HG03097 (cell line): ENCODE measurements around the gene CES4A.
"Not testable (repeated sequence)": the region's sequence is repeated elsewhere in the genome, so short reads cannot be mapped to it uniquely, and the experiment has no call there.

Experiments used
- ATAC-seq: cut with Tn5 transposase; IDR thresholded peaks from one replicate; pipeline ENCODE4 v1.9.1; 2021; ENCODE audit not compliant: unreplicated experiment, low FRiP score

CES4A gene

DNA sequence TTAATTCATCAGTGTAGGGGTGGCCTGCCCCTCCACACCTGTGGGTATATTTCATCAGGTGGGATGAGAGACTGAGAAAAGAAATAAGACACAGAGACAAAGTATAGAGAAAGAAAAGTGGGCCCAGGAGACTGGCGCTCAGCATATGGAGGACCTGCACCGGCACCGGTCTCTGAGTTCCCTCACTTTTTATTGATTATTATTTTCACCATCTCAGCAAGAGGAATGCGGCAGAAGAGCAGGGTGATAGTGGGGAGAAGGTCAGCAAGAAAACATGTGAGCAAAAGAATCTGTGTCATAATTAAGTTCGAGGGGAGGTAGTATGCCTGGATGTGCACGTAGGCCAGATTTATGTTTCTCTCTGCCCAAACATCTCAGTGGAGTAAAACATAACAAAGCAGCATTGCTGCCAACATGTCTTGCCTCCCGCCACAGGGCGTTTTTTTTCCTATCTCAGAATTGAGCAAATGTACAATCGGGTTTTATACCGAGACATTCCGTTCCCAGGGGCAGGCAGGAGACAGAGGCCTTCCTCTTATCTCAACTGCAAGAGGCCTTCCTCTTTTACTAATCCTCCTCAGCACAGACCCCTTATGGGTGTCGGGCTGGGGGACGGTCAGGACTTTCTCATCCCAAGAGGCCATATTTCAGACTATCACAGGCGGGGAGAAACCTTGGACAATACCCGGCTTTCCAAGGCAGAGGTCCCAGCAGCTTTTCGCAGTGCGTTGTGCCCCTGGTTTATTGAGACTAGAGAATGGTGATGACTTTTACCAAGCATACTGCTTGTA lies 32.8 kb upstream of the CES4A start:
- not testable (repeated sequence) for ATAC-seq

DNA sequence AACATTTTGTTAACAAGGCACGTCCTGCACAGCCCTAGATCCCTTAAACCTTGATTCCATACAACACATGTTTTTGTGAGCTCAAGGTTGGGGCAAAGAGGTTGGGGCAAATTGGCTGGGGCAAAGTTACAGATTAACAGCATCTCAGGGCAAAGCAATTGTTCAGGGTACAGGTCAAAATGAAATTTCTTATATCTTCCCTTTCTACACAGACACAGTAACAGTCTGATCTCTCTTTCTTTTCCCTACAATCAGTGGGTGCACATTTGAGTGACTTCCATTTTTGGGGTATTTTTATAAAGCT lies 32.3 kb upstream of the CES4A start:
- not testable (repeated sequence) for ATAC-seq

DNA sequence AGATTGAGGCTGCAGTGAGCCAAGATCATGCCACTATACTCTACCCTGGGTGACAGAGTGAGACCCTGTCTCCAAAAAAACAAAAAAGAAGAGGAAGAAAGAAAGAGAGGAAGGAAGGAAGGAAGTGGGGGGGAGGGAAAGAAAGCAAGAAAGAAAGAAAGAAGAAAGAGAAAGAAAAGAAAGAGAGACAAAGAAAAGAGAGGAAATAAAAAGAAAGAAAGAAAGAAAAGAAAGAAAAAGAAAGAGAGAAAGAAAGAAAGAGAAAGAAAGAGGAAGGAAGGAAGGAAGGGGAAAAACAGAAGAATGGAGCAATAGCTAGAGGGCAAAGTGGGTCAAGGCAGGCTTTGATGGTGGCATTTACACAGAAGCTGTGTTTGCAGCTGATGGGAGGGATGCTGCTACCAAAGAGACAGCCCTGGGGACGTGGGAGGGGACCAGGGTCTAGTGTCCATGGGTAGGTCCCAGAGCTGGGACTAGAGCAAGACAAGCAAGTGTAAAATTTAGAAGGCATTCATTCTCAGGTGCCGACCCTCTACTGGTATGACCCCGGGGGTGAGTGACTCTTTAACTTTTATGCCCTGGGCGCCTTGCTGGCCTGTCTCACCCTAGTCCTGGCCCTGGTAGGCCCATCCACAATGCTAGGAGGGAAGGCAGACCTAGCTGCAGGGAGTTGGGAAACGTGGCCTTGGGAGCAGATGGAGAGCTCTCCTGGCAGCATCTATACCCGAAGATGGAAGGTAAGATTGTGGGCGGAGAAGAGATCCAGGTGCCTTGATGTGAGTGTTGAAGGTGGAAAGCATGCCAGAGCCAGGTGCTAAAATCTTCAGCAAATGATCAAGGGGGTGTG lies 29.3 kb upstream of the CES4A start:
- ATAC-seq = no peak

DNA sequence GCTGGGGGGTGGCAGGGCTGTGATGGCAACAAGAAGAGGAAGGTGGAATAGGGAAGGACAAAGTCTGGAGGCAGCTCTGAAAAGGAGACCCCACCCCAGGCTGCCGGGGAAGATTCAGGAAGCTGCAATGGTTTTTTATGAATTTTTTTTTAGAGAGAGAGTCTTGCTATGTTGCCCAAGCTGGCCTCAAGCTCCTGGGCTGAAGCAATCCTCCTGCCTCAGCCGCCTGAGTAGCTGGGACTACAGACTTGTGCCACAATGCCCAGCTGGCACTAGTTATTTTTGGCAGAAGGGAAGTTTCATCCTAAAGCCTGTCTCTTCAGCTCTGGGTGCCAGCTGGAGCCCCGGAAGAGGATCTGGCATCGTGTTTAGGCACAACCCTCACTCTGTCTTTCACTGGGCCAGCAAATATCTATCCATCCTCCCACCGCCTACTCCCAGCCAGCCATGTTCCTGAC lies 28.7 kb upstream of the CES4A start:
- no peak for ATAC-seq

DNA sequence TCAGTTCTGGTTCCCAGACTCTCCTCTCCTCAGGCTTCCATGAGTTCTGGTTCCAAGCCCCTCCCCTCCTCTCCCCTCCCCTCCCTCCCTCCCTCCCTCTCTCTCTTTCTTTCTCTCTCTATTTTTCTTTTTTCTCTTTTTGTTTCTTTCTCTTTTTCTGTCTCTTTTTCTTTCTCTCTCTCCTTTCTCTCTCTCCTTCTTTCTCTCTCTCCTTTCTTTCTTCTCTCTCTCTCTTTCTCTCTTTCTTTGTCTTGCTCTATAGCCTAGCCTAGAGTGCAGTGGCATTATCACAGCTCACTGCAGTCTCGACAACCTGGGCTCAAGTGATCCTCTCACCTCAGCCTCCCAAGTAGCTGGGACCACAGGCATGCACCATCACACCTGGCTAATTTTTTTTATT lies 28.1 kb upstream of the CES4A start:
- ATAC-seq = no peak

DNA sequence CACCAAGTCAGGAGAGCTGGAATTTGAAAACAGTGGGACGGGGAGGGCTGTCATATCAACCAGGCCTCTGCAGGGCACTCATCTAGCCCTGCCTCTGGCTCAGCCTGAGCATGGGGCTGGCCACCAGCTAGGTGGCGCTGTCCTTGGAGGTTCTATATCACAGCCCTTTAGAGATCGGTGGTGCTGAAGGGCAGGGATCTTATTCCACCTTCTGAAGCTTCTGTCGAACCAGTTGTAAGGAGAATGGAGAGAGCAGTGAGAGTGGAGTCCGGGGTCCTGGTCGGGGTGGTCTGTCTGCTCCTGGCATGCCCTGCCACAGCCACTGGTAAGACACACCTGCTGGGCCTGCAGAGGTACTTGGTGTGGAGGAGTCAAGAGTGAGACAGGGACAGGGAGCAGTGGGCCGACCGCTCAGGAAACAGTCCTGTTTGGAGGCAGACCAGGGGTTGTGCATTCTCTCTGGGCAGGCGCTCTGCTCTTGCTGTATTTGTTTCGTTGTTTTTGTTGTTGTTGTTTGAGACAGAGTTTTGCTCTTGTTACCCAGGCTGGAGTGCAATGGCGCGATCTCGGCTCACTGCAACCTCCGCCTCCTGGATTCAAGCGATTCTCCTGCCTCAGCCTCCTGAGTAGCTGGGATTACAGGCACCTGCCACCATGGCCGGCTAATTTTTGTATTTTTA lies 27.2 kb upstream of the CES4A start, which contains the start of gene CES3:
TSS of gene CES3 (plus strand) at position 202 of the 680 bp plus-strand sequence. CDS start at position 244, 42 bp downstream.
- no peak for ATAC-seq

DNA sequence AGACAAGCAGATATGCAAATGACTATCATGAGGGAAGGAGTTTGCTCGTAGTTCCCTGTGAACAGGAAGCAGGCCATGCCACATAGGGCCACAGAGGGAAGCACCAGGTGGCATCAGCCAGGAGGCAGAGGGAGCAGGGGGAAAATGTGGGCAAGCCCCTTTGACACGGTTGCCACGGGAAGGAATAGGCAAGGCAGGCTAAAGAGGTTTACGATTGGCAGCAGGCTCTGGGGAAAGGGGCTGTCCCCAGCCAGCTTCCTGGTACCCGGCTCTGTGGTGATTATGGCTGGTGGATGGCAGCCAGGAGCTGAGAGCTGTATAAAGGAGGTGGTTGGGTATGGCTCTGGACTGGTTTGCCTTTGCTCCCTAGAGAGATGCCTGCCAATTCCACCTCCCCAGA lies 26.5 kb upstream of the CES4A start:
- ATAC-seq = no peak

DNA sequence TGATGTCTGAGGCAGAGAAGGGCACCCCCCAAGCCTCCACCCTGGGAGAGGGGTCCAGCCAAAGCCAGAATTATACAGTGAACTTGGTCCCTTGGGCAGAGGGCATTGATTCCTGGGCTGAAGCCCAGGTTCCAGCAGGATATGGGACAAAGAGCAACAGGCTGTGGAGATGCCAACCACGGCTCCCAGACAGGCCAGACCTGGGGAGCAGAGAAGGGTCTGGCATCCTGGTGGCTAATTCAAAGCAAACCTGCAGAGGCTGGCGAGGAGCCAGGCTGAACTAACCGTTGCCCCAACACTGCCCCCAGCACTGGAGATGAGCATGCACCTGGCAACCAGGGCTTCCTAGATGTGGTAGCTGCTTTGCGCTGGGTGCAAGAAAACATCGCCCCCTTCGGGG lies 24.3 kb upstream of the CES4A start:
- no peak for ATAC-seq

DNA sequence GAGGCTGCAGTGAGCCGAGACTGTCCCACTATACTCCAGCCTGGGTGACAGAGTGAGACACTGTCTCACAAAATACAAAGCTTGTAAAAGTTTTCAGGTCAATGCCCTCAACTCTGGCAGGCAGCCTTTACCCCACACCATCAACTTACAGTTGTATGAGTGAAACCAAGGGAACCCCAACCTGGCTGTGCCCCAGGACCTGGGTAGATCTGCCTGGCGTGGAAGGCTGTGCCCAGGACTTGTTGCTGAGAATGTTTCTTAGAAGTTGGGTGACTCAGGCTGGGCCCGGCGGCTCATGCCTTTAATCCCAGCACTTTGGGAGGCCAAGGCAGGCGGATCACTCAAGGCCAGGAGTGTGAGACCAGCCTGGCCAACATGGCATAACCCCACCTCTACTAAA lies 19.5 kb upstream of the CES4A start:
- no peak for ATAC-seq

DNA sequence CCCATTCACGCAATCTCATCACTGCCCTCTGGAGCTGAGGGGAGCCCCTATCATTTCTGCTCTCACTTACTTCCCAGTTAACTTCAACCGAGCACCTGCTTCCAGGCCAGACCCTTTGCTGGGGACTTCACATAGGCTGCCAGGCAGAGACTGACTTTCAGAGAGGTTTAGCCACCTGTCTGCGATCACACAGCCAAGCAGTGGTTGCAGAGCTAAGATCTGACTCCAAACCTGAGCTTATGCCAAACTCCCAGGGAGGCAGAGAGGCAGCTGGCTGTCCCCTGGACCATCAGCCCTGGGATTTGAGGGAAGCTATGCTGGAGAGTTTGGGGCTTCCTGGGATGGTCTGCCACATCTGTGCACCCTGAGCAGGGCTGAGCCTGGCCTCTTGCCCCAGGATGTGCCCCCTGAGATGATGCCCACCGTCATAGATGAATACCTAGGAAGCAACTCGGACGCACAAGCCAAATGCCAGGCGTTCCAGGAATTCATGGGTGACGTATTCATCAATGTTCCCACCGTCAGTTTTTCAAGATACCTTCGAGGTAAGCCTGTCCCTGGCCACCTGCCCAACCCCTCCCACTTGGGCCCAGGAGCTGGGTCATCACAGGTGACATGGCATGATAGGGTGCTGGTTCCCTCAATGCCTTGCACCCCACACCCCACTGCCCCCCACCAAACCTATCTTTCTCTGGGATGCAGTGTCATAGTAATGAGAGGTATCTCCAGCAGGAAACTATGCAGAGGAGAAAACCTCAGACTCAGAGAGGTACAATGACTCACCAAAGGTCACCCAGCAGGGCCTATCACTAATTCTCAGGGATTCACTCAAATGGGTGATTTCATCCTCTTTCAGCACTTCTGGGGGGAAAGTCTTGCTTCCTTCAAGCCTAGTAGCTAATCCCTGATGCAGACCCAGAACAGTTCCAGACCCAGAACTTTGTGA lies 17.3 kb upstream of the CES4A start:
- no peak for ATAC-seq

DNA sequence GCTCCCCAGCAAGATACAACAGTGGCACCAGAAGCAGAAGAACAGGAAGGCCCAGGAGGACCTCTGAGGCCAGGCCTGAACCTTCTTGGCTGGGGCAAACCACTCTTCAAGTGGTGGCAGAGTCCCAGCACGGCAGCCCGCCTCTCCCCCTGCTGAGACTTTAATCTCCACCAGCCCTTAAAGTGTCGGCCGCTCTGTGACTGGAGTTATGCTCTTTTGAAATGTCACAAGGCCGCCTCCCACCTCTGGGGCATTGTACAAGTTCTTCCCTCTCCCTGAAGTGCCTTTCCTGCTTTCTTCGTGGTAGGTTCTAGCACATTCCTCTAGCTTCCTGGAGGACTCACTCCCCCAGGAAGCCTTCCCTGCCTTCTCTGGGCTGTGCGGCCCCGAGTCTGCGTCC lies 15.4 kb upstream of the CES4A start:
- no peak for ATAC-seq

DNA sequence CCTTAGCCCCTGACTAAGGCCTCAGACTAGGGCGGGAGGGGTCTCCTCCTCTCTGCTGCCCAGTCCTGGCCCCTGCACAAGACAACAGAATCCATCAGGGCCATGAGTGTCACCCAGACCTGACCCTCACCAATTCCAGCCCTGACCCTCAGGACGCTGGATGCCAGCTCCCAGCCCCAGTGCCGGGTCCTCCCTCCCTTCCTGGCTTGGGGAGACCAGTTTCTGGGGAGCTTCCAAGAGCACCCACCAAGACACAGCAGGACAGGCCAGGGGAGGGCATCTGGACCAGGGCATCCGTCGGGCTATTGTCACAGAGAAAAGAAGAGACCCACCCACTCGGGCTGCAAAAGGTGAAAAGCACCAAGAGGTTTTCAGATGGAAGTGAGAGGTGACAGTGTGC lies 14.7 kb upstream of the CES4A start:
- no peak for ATAC-seq

DNA sequence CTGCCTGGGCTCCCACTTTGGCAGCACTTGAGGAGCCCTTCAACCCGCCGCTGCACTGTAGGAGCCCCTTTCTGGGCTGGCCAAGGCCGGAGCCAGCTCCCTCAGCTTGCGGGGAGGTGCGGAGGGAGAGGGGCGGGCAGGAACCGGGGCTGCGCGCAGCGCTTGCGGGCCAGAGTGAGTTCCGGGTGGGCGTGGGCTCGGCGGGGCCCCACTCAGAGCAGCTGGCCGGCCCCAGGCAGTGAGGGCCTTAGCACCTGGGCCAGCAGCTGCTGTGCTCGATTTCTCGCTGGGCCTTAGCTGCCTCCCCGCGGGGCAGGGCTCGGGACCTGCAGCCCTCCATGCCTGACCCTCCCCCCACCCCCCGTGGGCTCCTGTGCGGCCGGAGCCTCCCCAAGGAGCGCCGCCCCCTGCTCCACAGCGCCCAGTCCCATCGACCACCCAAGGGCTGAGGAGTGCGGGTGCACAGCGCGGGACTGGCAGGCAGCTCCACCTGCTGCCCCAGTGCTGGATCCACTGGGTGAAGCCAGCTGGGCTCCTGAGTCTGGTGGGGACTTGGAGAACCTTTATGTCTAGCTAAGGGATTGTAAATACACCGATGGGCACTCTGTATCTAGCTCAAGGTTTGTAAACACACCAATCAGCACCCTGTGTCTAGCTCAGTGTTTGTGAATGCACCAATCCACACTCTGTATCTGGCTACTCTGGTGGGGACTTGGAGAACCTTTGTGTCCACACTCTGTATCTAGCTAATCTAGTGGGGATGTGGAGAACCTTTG lies 14.0 kb upstream of the CES4A start:
- not testable (repeated sequence) for ATAC-seq

DNA sequence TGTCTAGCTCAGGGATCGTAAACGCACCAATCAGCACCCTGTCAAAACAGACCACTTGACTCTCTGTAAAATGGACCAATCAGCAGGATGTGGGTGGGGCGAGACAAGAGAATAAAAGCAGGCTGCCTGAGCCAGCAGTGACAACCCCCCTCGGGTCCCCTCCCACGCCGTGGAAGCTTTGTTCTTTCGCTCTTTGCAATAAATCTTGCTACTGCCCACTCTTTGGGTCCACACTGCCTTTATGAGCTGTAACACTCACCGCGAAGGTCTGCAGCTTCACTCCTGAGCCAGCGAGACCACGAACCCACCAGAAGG lies 13.5 kb upstream of the CES4A start:
- not testable (repeated sequence) for ATAC-seq

DNA sequence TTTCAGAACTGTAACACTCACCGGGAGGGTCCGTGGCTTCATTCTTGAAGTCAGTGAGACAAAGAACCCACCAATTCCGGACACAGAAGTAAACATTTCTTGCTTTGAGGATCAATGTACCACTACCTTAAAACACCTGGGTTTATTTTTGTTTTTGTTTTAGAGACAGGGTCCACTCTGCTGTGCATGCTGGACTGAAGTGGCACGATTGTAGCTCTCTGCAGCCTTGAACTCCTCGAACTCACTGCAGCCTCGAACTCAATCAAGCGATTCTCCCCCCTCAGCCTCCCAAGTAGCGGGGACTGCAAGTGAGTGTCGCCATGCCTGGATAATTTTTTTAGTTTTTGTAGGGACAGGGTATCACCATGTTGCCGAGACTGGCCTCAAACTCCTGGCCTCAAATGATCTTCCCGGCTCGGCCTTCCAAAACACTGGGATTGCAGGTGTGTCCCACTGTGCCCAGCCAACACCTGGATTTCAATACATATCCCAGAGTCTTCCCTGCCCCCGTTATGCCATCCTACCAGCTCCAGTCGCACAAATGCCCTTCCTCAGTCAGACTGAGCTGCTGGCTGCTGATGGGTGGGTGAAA lies 13.0 kb upstream of the CES4A start:
- no peak for ATAC-seq

DNA sequence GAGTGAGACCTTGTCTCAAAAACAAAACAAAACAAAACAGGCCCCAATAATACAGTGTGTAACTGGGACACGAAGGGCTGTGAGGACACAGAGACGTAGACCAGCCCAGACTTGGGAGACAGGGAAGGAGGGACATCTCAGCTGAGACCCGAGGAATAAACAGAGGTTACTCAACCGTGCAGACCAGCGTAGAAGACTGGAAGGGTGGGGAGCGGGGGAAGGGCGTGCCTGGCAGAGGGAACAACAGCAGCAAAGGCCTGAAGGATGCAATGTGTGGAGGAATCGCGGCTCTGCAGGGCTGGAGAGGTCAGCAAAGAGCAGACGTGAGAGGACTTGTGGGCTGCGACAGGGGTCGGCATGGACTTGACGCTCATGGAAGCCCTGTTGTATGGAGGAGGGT lies 11.6 kb upstream of the CES4A start:
- ATAC-seq = no peak

DNA sequence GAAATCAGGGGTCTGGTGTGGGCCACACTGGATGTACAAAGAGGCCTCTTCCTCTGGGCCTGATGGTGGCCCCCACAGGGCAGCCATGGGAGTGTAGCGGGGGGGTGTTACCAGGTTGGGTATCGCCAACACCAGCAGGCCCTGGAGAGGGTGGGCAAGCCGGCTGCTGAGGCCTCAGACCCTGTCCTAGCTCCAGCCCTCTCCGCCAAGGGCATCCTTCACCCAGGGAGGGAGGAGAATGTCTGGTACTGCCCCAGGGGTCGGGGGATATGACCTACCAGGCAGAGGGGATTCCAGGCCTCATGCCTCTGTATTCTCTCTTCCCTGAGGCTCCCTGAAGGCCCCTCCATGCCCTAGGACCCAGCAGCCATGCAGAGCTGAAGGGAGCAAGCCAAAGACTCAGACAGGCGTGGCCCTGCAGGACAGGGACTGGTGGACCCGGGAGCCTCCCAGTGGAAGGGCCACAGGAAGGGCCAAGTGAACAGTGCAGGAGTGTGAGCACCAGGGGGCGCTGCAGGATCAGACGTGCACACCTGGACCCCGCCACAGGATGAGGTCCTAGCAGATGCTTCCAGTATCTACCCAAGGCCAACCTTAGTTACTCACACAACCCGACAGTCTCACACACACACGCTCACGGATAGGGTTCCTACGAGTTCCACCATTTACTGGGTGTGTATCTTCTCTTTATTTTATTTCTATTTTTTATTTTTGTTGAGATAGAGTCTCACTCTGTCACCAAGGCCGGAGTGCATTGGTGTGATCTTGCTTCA lies 10.9 kb upstream of the CES4A start:
- peak; percentile 63 for ATAC-seq

DNA sequence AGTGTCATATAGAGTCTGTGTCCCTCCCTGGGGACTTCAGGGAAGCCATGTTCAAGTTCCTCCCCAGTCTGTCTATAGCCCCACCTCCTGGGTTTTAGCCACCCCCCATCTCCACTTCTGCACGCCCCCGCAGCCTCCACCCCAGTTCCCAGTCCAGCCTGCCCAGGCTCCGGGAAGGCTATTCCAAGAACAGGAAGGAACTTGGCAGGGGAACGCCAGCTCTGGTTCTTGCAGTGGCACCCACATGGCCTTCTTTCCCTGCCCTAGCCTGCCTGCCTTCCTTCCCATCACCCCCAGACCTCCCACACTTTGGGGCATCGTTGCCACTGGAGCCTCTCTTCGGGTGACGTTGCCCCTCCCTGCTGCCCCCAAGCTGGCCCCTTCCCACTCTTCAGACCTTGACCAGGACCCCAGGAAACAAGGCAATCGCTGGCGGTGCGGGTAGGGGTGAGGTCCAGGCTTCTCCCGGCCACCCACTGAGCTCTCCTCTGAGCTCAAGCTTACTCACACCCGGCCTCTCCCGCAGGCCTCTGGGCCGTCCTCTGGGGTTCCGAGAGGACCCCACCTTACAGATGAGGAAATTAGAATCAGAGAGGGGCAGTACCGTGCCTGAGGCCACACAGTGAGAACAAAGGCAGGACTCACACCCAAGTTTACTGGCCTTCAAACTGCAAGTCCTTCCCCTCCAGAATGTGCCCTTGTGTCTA lies 9.2 kb upstream of the CES4A start:
- ATAC-seq = no peak
